ENCODE measurements around the gene BRIP1. TPM values are rescaled to one million over a fixed set of nuclear protein-coding genes. Genes with fewer than 3 reads are reported as not detected.
"Not testable (repeated sequence)": the region's sequence is repeated elsewhere in the genome, so short reads cannot be mapped to it uniquely, and the experiment has no call there.

The BRIP1 gene
- 10 to 100 TPM; 19.0 to 21.7 TPM for total RNA-seq

GRCh38 chr17:61862975-61863800 is at the start of gene BRIP1:
Gene BRIP1 (minus strand): TSS chr17:61863528. CDS start chr17:61861539, 1,989 bp downstream.
- H3K36me3 Mint-ChIP-seq (ENCODE audit: low read depth) = peaks cover 36% of the 10 kb centered on the region
- peak within 1 kb of the TSS; percentile 98 for H3K4me3 Mint-ChIP-seq
- ATAC-seq (replicated peaks) = peak; percentile 97
- no peaks in the 10 kb centered on the region for H3K27me3 Mint-ChIP-seq
- H3K4me1 Mint-ChIP-seq = peaks cover 8% of the 10 kb centered on the region
- H3K27ac Mint-ChIP-seq = peak within 1 kb of the TSS; percentile 93
- no peaks in the 10 kb centered on the region for H3K9me3 Mint-ChIP-seq

GRCh38 chr17:61908292-61909037 is 45.1 kb upstream of the BRIP1 start:
- Mint-ChIP-seq H3K4me1 (peaks cover 4% of the 10 kb centered on the region), H3K27ac (no peak overlapping the region), H3K27me3 (no peaks in the 10 kb centered on the region), H3K4me3 (no peak overlapping the region), H3K36me3 (ENCODE audit: low read depth) (peaks cover 84% of the 10 kb centered on the region), H3K9me3 (no peaks in the 10 kb centered on the region)
- no peak for ATAC-seq (replicated peaks)

DNA sequence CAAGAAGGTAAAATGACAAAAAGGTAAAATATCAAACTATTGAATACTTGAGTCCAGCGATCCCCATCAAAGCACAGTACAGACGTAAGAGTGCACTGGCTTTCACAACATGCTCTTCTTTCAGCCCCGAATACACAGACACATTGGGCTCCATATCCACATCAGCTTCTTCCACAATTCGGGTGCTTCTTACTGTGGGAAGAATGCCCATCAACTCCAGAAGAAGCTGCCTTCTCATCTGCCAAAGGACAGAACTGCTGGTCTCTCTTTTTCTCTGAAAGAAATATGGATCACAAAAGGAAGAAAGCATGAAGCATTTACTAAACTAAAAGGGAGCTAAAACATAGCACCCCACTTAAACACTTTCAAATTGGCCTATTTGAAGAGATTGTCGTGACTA is 44.0 kb upstream of the BRIP1 start:
- Mint-ChIP-seq H3K4me3 (no peak overlapping the region), H3K4me1 (peaks cover 4% of the 10 kb centered on the region), H3K27ac (peak overlapping the region; percentile 50), H3K9me3 (no peaks in the 10 kb centered on the region), H3K36me3 (ENCODE audit: low read depth) (peaks cover 84% of the 10 kb centered on the region), H3K27me3 (no peaks in the 10 kb centered on the region)
- ATAC-seq (replicated peaks) = no peak

GRCh38 chr17:61904094-61904710 is 40.9 kb upstream of the BRIP1 start:
- no peaks in the 10 kb centered on the region for H3K27me3 Mint-ChIP-seq
- peak overlapping the region; percentile 76 for H3K27ac Mint-ChIP-seq
- ATAC-seq (replicated peaks) = peak; percentile 90
- peaks cover 4% of the 10 kb centered on the region for H3K4me1 Mint-ChIP-seq
- peaks cover 85% of the 10 kb centered on the region for H3K36me3 Mint-ChIP-seq (ENCODE audit: low read depth)
- peak overlapping the region; percentile 57 for H3K4me3 Mint-ChIP-seq
- no peaks in the 10 kb centered on the region for H3K9me3 Mint-ChIP-seq

DNA sequence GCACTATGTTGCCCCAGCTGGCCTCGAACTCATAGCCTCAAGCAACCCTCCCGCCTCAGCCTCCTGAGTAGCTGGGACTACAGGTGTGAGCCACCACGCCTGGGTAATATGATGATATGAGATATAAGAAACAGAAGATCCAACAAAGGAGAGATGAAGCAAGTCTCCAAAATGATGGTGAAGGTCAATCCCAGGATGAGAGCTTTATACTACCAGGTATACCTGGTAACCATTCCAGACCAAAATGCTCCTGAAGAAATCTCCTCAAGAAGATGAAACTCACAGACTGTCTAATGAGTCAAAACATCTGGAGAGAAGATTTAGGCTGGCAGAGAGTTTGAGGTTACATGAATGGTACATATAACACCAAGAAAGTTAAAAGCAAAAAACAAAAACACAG is 39.9 kb upstream of the BRIP1 start:
- no peak for ATAC-seq (replicated peaks)
- Mint-ChIP-seq H3K27ac (peak overlapping the region; percentile 76), H3K4me1 (peaks cover 4% of the 10 kb centered on the region), H3K36me3 (ENCODE audit: low read depth) (peaks cover 94% of the 10 kb centered on the region), H3K4me3 (peak overlapping the region; percentile 57), H3K27me3 (no peaks in the 10 kb centered on the region), H3K9me3 (no peaks in the 10 kb centered on the region)

GRCh38 chr17:61897548-61898180 is 34.3 kb upstream of the BRIP1 start:
- H3K27me3 Mint-ChIP-seq = no peaks in the 10 kb centered on the region

DNA sequence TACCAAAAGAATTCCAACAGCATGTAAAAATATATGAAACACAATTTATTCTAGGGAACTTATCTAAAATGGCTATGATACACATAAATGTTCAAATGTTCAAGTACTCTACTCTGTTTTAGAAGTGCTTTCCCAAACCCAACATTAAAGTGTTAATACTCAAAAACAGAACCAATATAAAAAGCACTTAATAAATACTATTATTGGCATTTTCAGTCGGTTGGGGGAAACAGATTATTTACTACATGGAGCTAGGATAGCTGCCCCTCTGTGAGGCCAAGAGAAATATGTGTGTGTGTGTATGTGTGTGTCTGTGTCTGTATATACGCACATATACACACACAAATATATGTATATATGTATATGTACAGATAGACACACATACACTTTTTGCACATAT is 32.1 kb upstream of the BRIP1 start:
- no peaks in the 10 kb centered on the region for H3K9me3 Mint-ChIP-seq
- H3K27ac Mint-ChIP-seq = no peak overlapping the region
- no peaks in the 10 kb centered on the region for H3K27me3 Mint-ChIP-seq
- ATAC-seq (replicated peaks) = no peak
- H3K36me3 Mint-ChIP-seq (ENCODE audit: low read depth) = peaks cover 94% of the 10 kb centered on the region
- no peaks in the 10 kb centered on the region for H3K4me1 Mint-ChIP-seq
- H3K4me3 Mint-ChIP-seq = no peak overlapping the region

More at GRCh38 chr17:61897548-61898180, 34.3 kb upstream of the BRIP1 start:
- Mint-ChIP-seq H3K4me1 (no peaks in the 10 kb centered on the region), H3K9me3 (no peaks in the 10 kb centered on the region), H3K4me3 (no peak overlapping the region), H3K27ac (no peak overlapping the region), H3K36me3 (ENCODE audit: low read depth) (peaks cover 95% of the 10 kb centered on the region)
- ATAC-seq (replicated peaks) = no peak

- not testable (repeated sequence) for H3K27ac Mint-ChIP-seq; ATAC-seq (replicated peaks); H3K4me1 Mint-ChIP-seq; H3K4me3 Mint-ChIP-seq; H3K9me3 Mint-ChIP-seq; H3K27me3 Mint-ChIP-seq
- peaks cover 94% of the 10 kb centered on the region for H3K36me3 Mint-ChIP-seq (ENCODE audit: low read depth)
Measured at GRCh38 chr17:61894310-61894709, 31.0 kb upstream of the BRIP1 start.

DNA sequence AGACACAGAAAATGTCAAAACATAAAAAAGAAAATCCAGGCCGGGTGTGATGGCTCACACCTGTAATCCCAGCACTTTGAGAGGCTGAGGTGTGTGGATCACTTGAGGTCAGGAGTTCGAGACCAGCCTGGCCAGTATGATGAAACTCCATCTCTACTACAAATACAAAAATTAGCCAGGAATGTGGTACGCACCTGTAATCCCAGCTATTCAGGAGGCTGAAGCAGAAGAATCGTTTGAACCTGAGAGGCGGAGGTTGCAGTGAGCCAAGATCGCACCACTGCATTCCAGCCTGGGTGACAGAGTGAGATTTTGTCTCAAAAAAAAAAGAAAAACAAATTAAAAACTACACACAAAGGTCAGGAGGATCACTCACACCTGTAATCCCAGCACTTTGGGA is 24.4 kb upstream of the BRIP1 start:
- H3K4me1 Mint-ChIP-seq; H3K4me3 Mint-ChIP-seq; ATAC-seq (replicated peaks); H3K9me3 Mint-ChIP-seq; H3K27ac Mint-ChIP-seq; H3K27me3 Mint-ChIP-seq: not testable (repeated sequence)
- H3K36me3 Mint-ChIP-seq (ENCODE audit: low read depth) = peaks cover 94% of the 10 kb centered on the region

DNA sequence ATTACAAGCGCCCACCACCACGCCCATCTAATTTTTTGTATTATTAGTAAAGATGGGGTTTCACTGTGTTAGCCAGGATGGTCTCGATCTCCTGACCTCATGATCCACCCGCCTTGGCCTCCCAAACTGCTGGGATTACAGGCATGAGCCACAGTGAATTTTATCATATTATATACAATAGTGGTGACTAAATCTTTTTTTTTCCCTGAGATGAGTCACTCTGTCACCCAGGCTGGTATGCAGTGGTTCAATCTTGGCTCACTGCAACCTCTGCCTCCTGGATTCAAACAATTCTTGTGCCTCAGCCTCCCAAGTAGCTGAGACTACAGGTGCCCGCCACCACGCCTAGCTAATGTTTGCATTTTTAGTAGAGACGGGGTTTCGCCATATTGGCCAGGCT is 22.5 kb upstream of the BRIP1 start:
- H3K9me3 Mint-ChIP-seq; H3K4me1 Mint-ChIP-seq; H3K27ac Mint-ChIP-seq; H3K4me3 Mint-ChIP-seq; ATAC-seq (replicated peaks); H3K27me3 Mint-ChIP-seq: not testable (repeated sequence)
- H3K36me3 Mint-ChIP-seq (ENCODE audit: low read depth) = peaks cover 96% of the 10 kb centered on the region

DNA sequence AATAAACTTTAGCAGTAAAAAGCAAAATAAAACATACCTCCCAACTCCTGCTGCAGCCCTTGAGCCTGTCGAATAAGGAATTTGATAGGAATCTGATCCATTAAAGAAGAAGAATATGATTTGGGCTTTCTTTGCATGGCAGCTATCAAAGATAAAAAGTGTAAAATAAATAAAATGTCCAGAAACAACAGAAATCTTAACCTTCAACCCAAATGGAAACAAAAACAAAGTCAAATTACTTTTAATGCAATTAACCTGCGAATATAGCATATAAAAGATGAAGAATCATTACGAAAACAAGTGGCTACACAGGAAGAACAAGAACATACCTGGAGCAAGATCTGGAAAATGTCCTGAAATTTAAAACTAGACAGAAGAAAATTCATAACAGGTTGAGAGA is 21.5 kb upstream of the BRIP1 start:
- Mint-ChIP-seq H3K27me3 (no peaks in the 10 kb centered on the region), H3K9me3 (no peaks in the 10 kb centered on the region), H3K4me3 (no peak overlapping the region), H3K27ac (no peak overlapping the region), H3K36me3 (ENCODE audit: low read depth) (peaks cover 96% of the 10 kb centered on the region), H3K4me1 (peaks cover 4% of the 10 kb centered on the region)
- no peak for ATAC-seq (replicated peaks)

- H3K36me3 Mint-ChIP-seq (ENCODE audit: low read depth) = peaks cover 95% of the 10 kb centered on the region
- no peaks in the 10 kb centered on the region for H3K4me1 Mint-ChIP-seq
- H3K4me3 Mint-ChIP-seq = no peak overlapping the region
- ATAC-seq (replicated peaks) = no peak
- no peak overlapping the region for H3K27ac Mint-ChIP-seq
- no peaks in the 10 kb centered on the region for H3K9me3 Mint-ChIP-seq
- H3K27me3 Mint-ChIP-seq = no peaks in the 10 kb centered on the region
Measured at GRCh38 chr17:61880589-61881102, 17.3 kb upstream of the BRIP1 start.

- Mint-ChIP-seq H3K4me3 (no peak overlapping the region), H3K36me3 (ENCODE audit: low read depth) (peaks cover 94% of the 10 kb centered on the region), H3K27ac (no peak overlapping the region), H3K27me3 (no peaks in the 10 kb centered on the region), H3K4me1 (no peaks in the 10 kb centered on the region), H3K9me3 (no peaks in the 10 kb centered on the region)
- ATAC-seq (replicated peaks) = no peak
Measured at GRCh38 chr17:61878984-61879612, 15.8 kb upstream of the BRIP1 start.

- Mint-ChIP-seq H3K9me3 (no peaks in the 10 kb centered on the region), H3K4me3 (no peak overlapping the region), H3K27me3 (no peaks in the 10 kb centered on the region), H3K36me3 (ENCODE audit: low read depth) (peaks cover 94% of the 10 kb centered on the region), H3K4me1 (peaks cover 3% of the 10 kb centered on the region), H3K27ac (no peak overlapping the region)
- no peak for ATAC-seq (replicated peaks)
Measured at GRCh38 chr17:61878520-61878919, 15.2 kb upstream of the BRIP1 start.
